Transverse colon (tissue), 4 donors: ENCODE results near the gene FAM53A. TPM values are rescaled to one million over a fixed set of nuclear protein-coding genes. Genes with fewer than 3 reads are reported as not detected.

Source experiments
- DNase-seq: peaks from one replicate; pipeline ENCODE4 v3.0.0-alpha.2; 2019
- H3K27ac ChIP-seq, 4 donors: fragments of 200-600 bp; sonication (generic); 2 replicates each; pipeline ENCODE4 v1.5.1; 2016 to 2018; ENCODE audit warnings: inconsistent platforms in 4 of 4
- H3K27me3 ChIP-seq: fragments of 200-600 bp; sonication (generic); 2 replicates; pipeline ENCODE4 v1.5.1; 2017; ENCODE audit warnings: inconsistent platforms
- H3K36me3 ChIP-seq, 4 donors: fragments of 200-600 bp; sonication (generic); 2 replicates each; pipeline ENCODE4 v1.5.1; 2017 to 2019; ENCODE audit warnings: inconsistent platforms in 4 of 4
- H3K4me1 ChIP-seq, 4 donors: fragments of 200-600 bp; sonication (generic); 2 replicates each; pipeline ENCODE4 v1.5.1; 2017 to 2020; ENCODE audit warnings: inconsistent platforms in 4 of 4
- H3K4me3 ChIP-seq, 4 donors: fragments of 200-600 bp; sonication (generic); 1 replicate in 1 of 4; 2 replicates in 3 of 4; pipeline versions ENCODE4 v1.5.1 to v1.6.1; 2017 to 2019; ENCODE audit warnings: inconsistent platforms in 4 of 4
- H3K9me3 ChIP-seq, 2 donors: fragments of 200-600 bp; sonication (generic); 2 replicates each; pipeline ENCODE4 v1.5.1; 2017 to 2019; ENCODE audit warnings: inconsistent platforms in 2 of 2
- CTCF ChIP-seq, 5 experiments: fragments of 200-600 bp in 3 of 5; fragments of 450-650 bp in 2 of 5; sonication (generic) in 3 of 5; IDR thresholded peaks; 1 replicate in 2 of 5; 2 replicates in 3 of 5; pipeline ENCODE4 v1.5.1; 2016 to 2017; ENCODE audit warnings: antibody characterized with exemption in 5 of 5, inconsistent platforms in 3 of 5, mild to moderate bottlenecking in 2 of 5, moderate library complexity in 1 of 5
- EP300 ChIP-seq: sonication (generic); formaldehyde crosslinking; IDR thresholded peaks from one replicate; pipeline ENCODE4 v1.6.1; 2017; ENCODE audit warnings: antibody characterized with exemption, low read depth
- POLR2A ChIP-seq: fragments of 450-650 bp; IDR thresholded peaks from one replicate; pipeline ENCODE4 v1.6.1; 2016; ENCODE audit warnings: antibody characterized with exemption, mild to moderate bottlenecking, moderate library complexity
- POLR2AphosphoS5 ChIP-seq, 3 donors: sonication (generic); formaldehyde crosslinking; IDR thresholded peaks; one replicate each; pipeline ENCODE4 v1.6.1; 2016; ENCODE audit warnings: antibody characterized with exemption in 3 of 3
- WGBS, 2 donors: methylation state at CpG; one replicate each; pipeline ENCODE4 v1.1.5; 2018; ENCODE audit warnings: low coverage in 1 of 2; 5-methylcytosine and 5-hydroxymethylcytosine counted together
- in situ Hi-C, 4 donors: fragments of 200-750 bp; cut with MboI; loops; one replicate each; pipeline versions ENCODE4 v1.15.0 to v1.15.1; 2017; ENCODE audit warnings: low sequenced_read_pairs in 3 of 4, low pct_ligation_motif_present in 1 of 4, low pct_unique_long_range_greater_than_20kb in 1 of 4
- intact Hi-C: fragments of 100-400 bp; cut with DNase I; formaldehyde crosslinking; loops from one replicate; pipeline ENCODE4 v1.15.1; 2023; ENCODE audit warnings: low total_unique reads
- total RNA-seq, 4 donors: library from RNA; depleted of rRNA; stranded (reverse); fragments of >200 nt; gene quantifications; one replicate each; pipeline ENCODE4 v1.1.0, GENCODE V29; 2016

The FAM53A gene
- total RNA-seq, 4 donors from 2014 or later = 1.4 to 32.9 (median 2.7) TPM

GRCh38 chr4:1653776-1654175, 30.3 kb downstream of the FAM53A start:
- Histone ChIP-seq H3K4me3 (no peak overlapping the region), H3K4me1 (no peaks in the 10 kb centered on the region), H3K36me3 (no peaks in the 10 kb centered on the region), H3K27me3 (no peaks in the 10 kb centered on the region), H3K27ac (no peak overlapping the region), H3K9me3 (no peaks in the 10 kb centered on the region)
- in situ Hi-C loops = no loop called here
- DNase-seq = no peak
- TF ChIP-seq POLR2AphosphoS5 (IDR thresholded peaks at IDR 0.05) (no peak), EP300 (no peak), POLR2A (no peak), CTCF (IDR thresholded peaks at IDR 0.05) (no peak)
- intact Hi-C loops = no loop called here
- WGBS, 2 donors = 91% methylated on average over 10 of the region's 10 CpGs; no CpG with 5 or more reads in 1 of the 2 donors

GRCh38 chr4:1652088-1652487, 32.0 kb downstream of the FAM53A start:
- H3K4me1 ChIP-seq = no peaks in the 10 kb centered on the region
- H3K27ac ChIP-seq = no peak overlapping the region
- intact Hi-C loops (no loop called here), in situ Hi-C loops (no loop called here)
- 96 to 98% methylated on average over 13 of the region's 13 CpGs for WGBS, 2 donors
- TF ChIP-seq POLR2AphosphoS5 (IDR thresholded peaks at IDR 0.05) (no peak), EP300 (no peak), CTCF (IDR thresholded peaks at IDR 0.05) (no peak), POLR2A (no peak)
- H3K9me3 ChIP-seq = no peaks in the 10 kb centered on the region
- H3K4me3 ChIP-seq = no peak overlapping the region
- H3K27me3 ChIP-seq = no peaks in the 10 kb centered on the region
- no peak for DNase-seq
- H3K36me3 ChIP-seq = no peaks in the 10 kb centered on the region

GRCh38 chr4:1651609-1652008, 32.5 kb downstream of the FAM53A start:
- Histone ChIP-seq H3K4me3 (no peak overlapping the region), H3K27me3 (no peaks in the 10 kb centered on the region), H3K4me1 (no peaks in the 10 kb centered on the region), H3K36me3 (no peaks in the 10 kb centered on the region), H3K9me3 (no peaks in the 10 kb centered on the region), H3K27ac (no peak overlapping the region)
- intact Hi-C loops = no loop called here
- WGBS, 2 donors = 90 to 93% methylated on average over 5 to 13 of the region's 13 CpGs
- TF ChIP-seq CTCF (IDR thresholded peaks at IDR 0.05) (no peak), POLR2AphosphoS5 (IDR thresholded peaks at IDR 0.05) (no peak), POLR2A (no peak), EP300 (no peak)
- in situ Hi-C loops = no loop called here
- DNase-seq = no peak

GRCh38 chr4:1648962-1649361, 35.2 kb downstream of the FAM53A start:
- TF ChIP-seq EP300 = no peak
- TF ChIP-seq POLR2AphosphoS5 (IDR thresholded peaks at IDR 0.05) = no peak
- no peaks in the 10 kb centered on the region for H3K9me3 ChIP-seq
- H3K27me3 ChIP-seq = no peaks in the 10 kb centered on the region
- in situ Hi-C loops = loop anchor here in 1 of 4 donors (25.0 kb wide), 1 partner anchor 287 kb away; no protein-coding TSS in a partner anchor
- intact Hi-C loops = no loop called here
- no peak for DNase-seq
- WGBS, 2 donors = 84 to 93% methylated on average over 2 to 3 of the region's 3 CpGs
- no peak overlapping the region for H3K27ac ChIP-seq
- H3K4me3 ChIP-seq = no peak overlapping the region
- H3K36me3 ChIP-seq = no peaks in the 10 kb centered on the region
- no peaks in the 10 kb centered on the region for H3K4me1 ChIP-seq

- no peaks in the 10 kb centered on the region for H3K27me3 ChIP-seq
- no peak for TF ChIP-seq EP300
- no peak for TF ChIP-seq CTCF (IDR thresholded peaks at IDR 0.05)
- no peak for TF ChIP-seq POLR2AphosphoS5 (IDR thresholded peaks at IDR 0.05)
- no peak for TF ChIP-seq POLR2A
- H3K9me3 ChIP-seq = no peaks in the 10 kb centered on the region
- intact Hi-C loops (no loop called here), in situ Hi-C loops (loop anchor here in 1 of 4 donors (25.0 kb wide), 1 partner anchor 285 kb away; no protein-coding TSS in a partner anchor)
- no peak overlapping the region for H3K27ac ChIP-seq
- 84% methylated on average over 15 of the region's 19 CpGs; no CpG with 5 or more reads in 1 of the 2 donors for WGBS, 2 donors
- H3K4me3 ChIP-seq = no peak overlapping the region
- no peaks in the 10 kb centered on the region for H3K4me1 ChIP-seq
- no peak for DNase-seq
- no peaks in the 10 kb centered on the region for H3K36me3 ChIP-seq
Observed at GRCh38 chr4:1647432-1647831, 36.7 kb downstream of the FAM53A start.
